ENCODE measurements around the gene NTF4.

GRCh38 chr19:49073514-49074378 lies 9.1 kb upstream of the NTF4 start:
- TF ChIP-seq CTCF (IDR thresholded peaks at IDR 0.05) (no peak), POLR2A (IDR thresholded peaks at IDR 0.05) (no peak)

Measured in prostate gland (tissue), 2 donors.